Stimulated activated naive CD4-positive, alpha-beta T cell (primary cell): ENCODE measurements around the gene ERICH6B.

Source experiments
- DNase-seq, 6 experiments: peaks; one replicate each; lab custom pipeline; 2025; lab: John Stamatoyannopoulos, UW

Gene ERICH6B

DNA sequence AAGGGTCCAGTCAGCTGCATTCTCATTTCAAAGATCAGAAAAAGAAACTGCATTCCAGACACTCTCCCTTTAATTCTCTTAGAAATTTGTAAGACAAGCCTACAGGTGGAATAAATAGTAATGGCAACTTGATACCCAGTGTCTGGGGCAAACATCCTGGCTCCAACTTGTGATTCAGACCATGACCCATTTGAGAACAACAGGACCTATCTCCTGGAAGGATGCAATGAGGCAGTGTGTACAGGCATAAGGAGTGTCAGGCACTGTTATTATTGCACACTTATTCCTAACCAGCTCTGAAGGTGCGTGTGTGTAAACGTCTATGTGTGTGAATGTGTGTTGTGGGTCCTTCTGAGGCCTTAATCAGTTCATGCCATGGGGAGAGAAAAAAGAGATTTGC lies 13.9 kb downstream of the ERICH6B start:
- DNase-seq: no peak

DNA sequence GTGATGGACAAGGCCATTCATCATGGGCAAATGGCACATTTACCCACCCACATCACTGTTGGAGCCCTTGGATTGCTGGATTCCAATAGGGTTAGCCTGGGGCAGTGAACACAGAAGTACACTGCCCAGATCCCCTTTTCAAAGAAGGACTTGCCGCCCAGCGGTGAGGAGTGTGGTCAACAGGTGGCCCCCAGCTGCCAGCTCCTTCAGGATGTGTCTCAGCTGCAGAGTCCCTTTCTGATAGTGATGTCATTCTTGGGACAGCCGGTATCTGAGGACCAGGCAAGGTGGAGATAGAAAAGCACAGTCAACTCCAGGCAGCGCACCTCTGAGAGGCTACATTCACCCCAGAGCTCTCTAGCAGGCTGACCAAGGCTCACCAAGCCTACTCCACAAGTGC lies 16.9 kb downstream of the ERICH6B start:
- no peak for DNase-seq

DNA sequence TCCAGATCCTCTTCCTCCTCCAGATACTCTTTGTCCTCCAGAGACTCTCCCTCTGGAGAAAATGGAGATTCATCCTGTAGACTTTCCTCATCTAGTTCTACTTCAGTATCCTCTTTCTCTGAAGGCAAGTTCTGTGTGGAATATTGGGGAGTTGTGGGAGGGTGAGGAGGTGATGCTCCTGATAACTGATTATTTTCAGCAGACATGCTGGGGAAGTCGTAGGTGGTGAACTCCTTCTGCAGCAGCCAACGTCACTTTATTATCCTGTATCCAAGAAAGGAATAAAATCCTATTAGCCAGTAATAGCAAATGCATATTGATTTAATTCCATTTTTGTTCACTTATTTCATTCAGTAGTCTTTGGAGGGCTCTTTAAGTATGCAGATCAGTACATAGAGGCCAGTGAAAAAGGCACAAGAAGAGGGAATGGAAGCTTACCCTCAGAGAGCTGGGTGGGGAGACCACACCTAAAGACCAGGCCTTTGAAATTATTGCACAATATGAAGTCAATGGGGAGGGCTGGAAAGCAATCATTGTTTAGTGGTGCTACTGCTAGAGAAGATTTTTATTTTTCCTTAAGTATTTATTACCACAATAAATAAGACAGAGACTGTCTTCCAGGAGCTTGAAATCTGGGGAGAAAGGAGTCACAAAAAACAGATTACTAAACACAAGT lies 18.6 kb downstream of the ERICH6B start:
- no peak for DNase-seq

DNA sequence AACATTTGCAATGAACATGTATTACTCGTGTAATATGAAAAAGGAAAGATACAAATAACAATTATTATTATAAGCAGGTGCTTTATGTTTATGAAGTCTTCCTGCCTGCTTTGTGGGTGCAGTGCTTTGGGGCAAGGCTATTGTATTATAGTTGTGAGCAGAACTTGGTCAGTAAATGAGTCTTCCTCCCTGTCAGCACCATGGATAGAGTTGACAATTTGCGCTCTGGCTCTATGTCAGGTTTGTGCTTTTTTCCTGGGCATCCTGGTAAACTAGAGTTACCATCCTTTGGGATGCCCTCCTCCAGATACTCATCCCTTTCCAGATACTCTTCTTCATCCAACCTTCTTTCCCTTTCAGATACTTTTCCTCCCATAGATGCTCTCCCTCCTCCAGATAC lies 19.6 kb downstream of the ERICH6B start:
- no peak for DNase-seq

DNA sequence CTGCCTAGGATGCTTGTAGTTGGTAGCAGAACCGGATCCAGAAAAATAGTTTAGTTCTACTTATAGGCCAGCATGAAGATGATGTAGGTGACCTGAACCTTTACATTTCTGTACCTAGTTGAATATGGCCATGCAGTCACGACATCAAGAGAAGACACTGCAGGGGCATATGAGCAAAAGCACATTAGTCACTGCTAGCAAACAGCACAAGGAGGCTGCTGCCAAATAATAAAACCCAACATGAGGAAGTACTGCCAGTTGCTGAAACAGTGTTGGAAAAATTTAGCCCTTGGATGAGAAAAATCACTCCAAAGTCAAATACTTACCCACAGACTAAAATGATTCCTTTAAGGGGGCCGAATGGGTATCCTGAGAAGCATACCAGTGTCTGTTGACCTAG lies 20.8 kb downstream of the ERICH6B start:
- DNase-seq: no peak

DNA sequence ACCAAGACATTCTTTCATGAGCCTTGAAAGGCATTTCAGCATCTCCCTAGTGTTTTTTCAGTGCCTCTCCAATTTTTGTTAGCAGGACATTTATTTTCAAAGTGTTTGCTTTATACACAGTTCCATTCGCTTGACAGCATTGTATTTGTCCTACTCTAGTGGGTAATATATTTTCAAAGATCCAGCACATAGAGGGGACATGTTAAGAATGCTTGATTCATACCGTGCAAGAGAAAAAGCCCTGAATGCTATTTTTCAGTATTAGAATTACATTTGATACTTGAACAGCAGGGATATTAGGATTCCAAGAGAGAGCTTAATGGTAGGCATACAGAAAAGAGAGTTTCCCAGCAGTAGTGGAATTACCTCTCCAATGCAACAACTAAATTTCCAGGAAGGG lies 21.3 kb downstream of the ERICH6B start:
- DNase-seq: no peak

DNA sequence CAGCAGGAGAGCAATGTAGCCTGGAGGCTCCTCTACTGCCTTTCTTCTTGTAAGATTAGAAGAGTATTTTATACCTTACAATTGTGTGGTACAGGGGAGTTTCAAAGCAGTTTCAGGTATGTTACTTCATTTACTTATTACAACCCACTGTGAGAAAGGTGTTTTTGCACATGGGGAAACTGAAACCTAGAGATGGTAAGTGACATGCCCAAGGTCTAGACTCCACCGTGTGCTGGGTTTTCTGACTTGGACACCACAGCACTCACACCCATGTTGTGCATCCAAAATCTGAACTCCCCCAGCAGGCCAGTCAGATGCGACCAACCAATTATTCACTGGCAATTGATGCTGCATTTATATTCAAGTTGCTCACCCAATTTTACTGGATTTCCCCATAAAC lies 22.8 kb downstream of the ERICH6B start:
- no peak for DNase-seq

DNA sequence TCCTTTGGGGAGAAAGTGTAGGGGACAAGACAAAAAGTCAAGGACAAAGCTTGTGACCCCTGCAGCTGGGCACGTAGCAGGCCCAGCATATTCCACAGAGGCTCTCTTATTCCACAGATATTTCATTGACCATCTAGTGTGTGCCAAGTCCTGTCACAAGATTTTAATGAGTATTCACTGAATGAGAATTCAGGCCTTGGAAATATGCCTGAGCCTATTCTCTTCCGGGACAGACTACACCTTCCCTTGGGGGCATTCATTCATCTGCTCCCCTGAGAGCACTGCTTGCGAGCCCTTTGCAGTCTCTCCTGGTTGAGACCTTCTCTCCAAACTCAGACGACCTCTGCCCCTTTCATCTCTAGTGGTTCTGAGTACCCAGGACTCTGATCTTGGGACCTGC lies 25.5 kb downstream of the ERICH6B start:
- no peak for DNase-seq

DNA sequence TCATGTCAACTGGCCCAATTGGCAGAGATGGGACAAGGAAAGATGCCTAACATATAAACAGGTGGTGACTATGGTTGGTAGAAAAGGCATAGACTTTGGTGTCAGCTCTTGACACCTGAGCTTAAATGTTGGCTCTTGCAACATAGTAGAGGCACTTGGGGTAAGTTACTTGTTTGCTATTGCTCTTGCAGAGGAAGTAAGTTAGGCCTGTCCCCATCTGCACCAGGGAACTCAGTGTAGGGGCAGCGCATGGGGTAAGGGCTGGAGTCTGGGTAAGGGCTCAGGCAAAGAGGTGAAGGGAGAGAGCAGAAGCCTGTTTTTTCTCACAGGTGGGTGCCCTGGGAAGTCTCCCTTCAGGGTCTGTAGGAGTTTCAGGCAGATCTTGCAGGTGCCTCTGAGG lies 27.6 kb downstream of the ERICH6B start:
- DNase-seq: no peak

DNA sequence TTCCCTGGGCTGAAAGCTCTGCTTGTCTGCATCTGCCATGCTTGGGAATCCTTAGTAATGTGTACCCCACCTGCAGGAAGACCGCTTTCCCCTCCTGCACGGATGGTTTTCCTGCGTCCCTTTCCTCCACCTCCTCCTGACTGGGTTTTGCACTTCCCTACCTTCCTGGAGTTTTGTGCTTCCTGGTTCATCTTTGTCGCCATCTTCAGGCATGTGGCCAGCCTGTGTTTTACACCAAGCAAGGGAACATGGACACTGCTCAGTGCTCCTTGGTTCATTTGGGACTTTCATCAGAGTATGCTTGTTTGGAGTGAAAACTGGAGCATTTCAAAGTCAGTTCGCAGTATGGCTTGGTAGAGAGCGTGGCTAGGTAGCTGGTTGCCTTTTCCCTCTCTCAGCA lies 30.7 kb downstream of the ERICH6B start:
- DNase-seq: no peak

DNA sequence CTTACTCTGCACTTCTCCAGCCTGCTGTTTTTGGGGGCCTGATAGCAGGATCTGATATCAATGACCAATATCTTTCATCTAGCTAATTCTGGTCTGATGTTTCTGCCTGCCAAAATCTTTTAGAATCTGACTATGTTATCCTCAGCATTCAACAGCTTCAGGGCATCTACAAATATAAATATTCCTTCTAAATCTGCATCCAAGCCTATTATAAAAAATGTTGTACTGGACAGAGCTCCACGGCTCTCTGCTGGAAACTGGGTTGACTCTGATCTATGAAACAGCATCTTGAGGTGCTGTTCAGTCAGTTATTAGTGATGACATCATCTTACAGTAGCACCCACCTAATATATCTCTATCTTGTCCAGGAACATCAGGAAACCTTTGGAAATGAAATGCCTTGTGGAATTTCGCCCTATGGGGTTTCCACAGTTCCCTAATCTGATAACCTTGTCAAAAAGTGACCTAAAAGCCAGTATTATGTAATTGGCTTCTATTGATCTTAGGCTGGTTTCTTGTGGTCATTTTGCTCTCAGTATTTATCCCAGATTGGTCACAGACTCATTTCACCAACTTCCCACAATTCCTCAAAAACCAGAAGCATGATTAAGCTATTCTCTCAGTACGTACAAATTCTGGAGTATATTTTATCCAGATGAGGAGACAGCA lies 33.0 kb downstream of the ERICH6B start:
- DNase-seq: no peak

DNA sequence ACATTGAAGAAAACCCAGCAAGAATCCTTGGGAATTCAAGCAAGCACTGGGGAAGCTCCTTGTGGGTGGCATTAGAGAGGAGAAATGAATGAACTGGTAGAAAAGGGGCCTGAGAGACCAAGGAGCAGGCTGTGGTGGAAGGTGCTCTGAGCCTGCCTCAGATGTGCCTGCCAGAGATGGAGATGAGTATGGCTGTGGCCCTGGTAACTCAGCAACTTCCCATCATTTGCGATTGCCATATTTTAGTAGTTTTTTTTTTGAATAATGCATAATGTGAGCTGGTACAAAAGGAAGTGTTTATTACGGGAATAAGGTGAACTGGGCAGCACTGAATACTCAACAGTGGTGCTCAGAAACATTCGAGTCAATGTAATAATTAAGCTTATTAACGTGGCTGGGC lies 39.1 kb downstream of the ERICH6B start:
- no peak for DNase-seq

DNA sequence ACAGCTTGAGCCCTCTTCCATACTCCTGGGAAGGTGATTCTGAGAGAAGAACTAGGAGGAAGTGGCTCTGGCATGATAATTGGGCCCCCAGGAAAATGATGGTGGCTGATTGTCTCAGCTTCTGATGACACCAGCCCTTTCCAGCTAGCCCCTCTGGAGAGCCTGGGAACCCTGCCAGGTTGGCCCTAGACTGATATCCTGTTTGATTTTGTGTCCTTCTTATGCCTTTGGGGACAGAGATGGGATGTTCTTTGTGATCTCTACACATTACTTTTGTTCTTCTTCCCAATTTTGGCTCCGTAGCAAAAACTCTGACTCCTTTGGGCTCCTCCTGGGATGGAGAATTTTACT lies 39.7 kb downstream of the ERICH6B start:
- no peak for DNase-seq

DNA sequence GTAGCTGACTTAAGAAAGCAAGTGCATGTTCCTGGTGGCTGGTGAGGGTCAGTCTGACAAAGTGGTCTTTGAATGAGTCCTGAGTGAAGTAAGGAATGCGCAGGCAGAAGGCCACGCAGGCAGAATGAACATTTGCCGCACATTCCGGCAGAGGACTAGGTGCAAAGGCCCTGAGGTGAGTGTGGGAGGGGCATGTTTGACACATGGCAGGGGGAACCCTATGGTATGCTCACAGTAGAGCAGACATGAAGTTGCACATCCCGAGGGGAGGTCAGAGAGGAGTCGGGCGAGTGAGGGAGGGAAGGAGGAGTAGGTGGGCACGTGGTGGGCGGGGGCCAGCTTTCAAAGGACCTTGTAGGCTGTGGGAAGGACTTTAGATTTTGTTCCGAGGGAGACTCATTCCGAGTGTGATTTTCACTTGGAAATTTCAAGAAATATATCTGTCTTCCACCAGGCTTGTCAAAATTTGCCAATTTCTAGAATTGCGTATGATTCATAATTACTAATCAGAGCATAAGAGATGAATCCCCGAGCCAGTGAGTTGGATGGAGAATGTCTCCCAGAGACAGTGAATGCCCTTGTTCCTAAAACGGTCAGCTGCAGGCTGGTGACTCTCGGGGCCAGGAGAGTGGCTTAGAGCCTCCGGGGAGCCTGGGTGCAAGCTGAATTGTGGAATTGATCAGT lies 40.3 kb downstream of the ERICH6B start:
- DNase-seq: no peak

DNA sequence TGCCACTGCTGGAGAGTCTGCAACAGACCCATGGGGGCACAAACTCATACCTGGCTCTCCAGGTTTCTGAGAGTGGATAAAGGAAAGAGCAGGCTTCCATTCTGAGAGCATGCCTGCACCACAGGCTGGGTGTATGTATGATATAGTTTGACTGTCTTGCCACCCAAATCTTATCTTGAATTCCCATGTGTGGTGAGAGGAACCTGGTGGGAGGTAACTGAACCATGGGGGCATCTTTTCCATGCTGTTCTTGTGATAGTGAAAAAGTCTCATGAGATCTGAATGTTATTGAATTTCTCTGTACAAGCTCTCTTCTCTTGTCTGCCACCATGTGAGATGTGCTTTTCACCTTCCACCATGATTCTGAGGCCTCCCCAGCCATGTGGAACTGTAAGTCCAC lies 50.2 kb downstream of the ERICH6B start:
- no peak for DNase-seq

DNA sequence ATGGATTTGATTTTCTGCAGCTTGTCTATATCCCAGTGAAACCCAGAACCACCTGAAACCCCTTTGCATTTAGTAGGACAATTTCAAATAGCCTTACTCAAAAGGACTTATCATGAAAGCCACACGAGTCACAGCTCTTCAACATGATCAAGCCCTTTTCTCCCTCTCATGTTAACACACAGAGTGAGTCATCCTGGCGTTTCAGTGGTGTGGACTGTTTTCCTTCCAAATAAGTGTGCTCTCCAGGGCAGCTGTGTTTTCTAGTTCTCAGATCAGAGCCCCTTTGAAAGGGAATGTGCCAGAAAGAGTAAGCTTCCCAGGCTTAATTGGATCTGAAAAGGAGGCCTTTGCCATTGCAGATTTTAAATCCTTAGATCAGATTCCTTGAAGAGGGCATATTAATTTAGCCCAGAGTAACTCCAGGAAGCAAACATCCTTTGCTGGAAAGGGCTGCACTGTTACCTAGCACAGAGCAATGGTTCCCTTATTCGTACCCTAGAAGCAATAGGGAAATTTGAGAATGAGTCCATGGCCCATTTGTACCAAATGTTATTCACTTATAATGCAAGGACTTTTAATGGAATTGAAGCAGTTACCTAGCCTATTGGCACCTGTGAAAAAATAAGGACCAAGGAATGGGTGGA lies 51.3 kb downstream of the ERICH6B start:
- DNase-seq: no peak

DNA sequence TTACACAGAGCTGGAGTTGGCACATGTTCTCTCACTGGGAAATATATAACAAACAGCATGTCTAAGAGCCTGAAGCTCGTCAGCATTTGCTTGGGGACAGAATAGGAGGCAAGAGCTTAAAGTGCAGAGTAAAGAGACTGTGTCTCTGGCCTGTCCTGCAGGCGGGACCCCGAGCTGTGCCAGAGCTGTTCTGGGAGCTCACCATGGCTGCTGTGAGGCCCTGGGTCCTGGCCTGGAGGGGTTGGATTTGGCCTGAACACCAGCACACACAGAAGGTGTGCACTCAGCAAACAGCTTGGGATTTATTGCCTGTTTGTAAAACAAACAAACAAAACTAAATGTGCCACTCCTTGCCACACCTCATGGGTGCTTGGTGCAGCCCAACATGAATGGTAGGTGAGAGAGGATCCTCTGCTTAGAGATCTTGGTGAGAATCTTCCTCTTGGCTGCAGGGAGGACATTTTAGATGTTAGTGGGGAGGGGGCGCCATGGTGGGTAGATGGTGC lies 60.9 kb downstream of the ERICH6B start:
- no peak for DNase-seq

DNA sequence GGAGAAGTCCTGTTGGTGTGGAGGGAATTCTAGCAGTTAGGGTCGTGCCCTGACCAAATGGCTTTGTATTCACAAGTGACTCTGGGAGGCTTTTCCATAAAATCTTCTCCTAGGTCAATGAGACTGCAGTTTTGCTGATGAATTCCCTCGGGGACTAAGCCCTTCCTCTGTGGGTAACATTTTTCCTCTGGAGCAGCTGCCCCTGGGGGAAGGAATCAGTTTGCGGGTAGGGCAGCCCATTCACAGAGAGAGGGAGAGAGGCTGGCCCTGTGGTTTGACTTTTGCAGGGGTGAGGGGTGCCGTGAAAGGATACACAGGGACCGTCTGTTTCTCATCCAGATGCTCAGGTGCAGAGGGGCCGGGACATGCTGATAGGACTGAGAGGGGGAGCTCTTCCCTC lies 67.3 kb downstream of the ERICH6B start:
- no peak for DNase-seq

DNA sequence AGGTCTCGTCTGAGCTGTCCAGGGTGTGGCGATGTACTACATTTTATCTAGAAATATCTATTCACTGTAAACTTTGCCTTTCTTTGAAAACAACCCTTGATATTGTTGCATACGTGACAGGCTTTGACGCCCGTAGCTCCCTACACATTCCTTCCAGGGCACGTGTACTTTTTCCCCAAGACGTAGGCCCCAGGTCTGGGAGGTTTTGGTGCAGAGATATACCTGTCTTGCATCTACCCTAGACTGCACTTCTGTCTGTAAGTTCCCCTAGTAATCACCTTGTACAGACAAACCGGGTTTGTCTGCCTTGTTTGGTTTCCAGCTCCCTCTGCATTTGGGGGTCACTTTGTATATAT lies 69.2 kb downstream of the ERICH6B start:
- DNase-seq: no peak

DNA sequence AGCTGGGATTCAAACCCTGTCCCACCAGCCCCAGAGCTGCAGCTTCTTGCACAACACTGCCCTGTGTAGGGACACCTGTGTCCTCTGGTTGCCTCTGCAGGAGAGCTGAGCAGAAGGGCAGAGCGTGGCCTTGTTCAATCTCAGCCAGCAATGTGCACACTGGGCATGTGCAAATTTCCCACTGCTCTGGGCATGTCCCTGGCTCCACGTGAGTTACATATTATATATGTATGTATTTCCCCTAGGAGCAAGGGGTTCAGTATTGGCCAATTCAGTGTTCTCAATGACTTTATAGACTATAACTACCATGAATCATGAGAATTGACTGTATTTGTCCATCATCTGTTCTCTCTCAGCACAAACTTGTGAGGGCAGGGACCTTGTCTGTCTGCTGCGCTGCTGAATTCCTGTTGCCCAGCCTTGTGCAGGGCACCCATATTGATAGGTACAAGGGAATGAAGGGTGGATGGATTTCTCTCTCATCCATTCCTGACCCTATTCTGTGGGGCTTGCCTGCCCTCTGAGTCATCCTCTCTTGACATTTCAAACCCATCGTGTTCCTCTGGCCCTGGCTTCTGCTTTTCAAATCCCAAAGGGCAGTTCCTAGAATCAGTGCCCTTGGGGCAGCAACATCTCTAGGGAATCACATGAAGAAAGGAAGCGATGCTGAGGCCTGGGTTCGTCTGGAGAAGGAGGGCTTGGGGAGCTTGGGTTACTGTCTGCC lies 69.7 kb downstream of the ERICH6B start:
- DNase-seq: no peak

DNA sequence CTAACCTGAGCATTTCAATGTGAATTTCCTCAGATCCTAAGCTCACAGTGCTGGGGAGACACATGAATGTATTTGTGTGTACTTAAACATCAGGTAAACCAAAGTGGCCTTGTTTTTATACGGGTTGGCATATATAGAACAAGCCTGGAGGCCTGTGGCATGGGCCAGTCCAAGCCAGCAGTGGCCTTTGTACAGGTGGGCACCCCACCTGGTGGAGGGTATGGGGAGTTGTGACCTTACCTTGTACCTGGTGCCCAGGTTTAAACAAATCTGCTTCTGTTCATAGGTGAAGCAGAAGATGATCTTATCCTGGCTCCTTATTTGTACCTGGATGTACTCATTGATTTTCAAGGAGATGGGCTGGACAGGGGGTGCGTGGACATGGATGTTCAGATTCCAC lies 71.0 kb downstream of the ERICH6B start:
- DNase-seq: no peak

DNA sequence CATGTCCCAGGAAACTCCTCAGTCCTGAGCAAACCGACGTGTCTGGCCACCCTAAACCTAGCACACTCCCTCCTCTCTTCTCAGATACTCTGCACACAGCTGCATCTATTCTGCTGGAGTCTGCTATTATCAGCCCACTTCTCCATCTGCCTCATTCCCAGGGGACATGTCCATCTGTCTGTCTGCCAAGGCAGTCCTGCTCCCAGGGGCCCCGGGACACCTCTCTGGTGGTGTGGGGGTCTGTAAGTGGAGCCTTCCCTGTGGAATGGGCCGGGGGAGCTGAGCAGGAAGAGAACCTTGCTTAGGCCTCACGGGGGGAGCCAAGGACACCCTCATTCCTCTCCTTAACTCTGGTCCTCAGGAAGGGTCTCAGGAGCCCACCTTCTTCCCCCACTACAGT lies 72.7 kb downstream of the ERICH6B start:
- no peak for DNase-seq
